Activated naive CD4-positive, alpha-beta T cell treated with anti-CD3 and anti-CD28 coated beads, Interleukin-2, amount 50 U/mL, for 72 hours (primary cell): ENCODE measurements around the gene ENG. TPM values are rescaled to one million over a fixed set of nuclear protein-coding genes. Genes with fewer than 3 reads are reported as not detected.
A peak's percentile ranks its signal among the peaks of the same experiment; 100 is the strongest.
"Not testable (repeated sequence)": the region's sequence is repeated elsewhere in the genome, so short reads cannot be mapped to it uniquely, and the experiment has no call there.

ENCODE experiments used
- ATAC-seq, 2 donors: fragments of 150-1000 bp; cut with Tn5 transposase; 2 replicates each; pipeline ENCODE4 v1.10.0; 2021; ENCODE audit warnings: mild to moderate bottlenecking in 2 of 2, moderate library complexity in 2 of 2
- DNase-seq, 2 donors: peaks; one replicate each; pipeline ENCODE4 v3.0.0; 2021 to 2022; ENCODE audit warnings: low spot score in 2 of 2
- H3K27ac Mint-ChIP-seq, 2 donors: one replicate each; pipeline ENCODE4 v1.8.0; 2022; ENCODE audit warnings: mild to moderate bottlenecking in 2 of 2, mixed read lengths in 2 of 2
- H3K36me3 Mint-ChIP-seq, 2 donors: one replicate each; pipeline ENCODE4 v1.8.0; 2022; ENCODE audit warnings: mixed read lengths in 2 of 2
- H3K9me3 Mint-ChIP-seq, 2 donors: one replicate each; pipeline ENCODE4 v1.8.0; 2022; ENCODE audit warnings: mixed read lengths in 2 of 2
- total RNA-seq, 2 donors: library from RNA; stranded (reverse); gene quantifications; one replicate each; pipeline ENCODE4 v1.2.3, GENCODE V29; 2022

Gene ENG
- total RNA-seq, 2 donors from 2014 or later, result 12.9 to 24.1 TPM

GRCh38 chr9:127884427-127884911 is 30.0 kb upstream of the ENG start:
- ATAC-seq (peak in 1 of 2 donors; percentile 13), DNase-seq (no peak)
- Mint-ChIP-seq H3K36me3 (peaks cover 7 to 24% of the 10 kb centered on the region in 2 donors), H3K9me3 (no peaks in the 10 kb centered on the region), H3K27ac (peak overlapping the region; percentile 23 to 52)

DNA sequence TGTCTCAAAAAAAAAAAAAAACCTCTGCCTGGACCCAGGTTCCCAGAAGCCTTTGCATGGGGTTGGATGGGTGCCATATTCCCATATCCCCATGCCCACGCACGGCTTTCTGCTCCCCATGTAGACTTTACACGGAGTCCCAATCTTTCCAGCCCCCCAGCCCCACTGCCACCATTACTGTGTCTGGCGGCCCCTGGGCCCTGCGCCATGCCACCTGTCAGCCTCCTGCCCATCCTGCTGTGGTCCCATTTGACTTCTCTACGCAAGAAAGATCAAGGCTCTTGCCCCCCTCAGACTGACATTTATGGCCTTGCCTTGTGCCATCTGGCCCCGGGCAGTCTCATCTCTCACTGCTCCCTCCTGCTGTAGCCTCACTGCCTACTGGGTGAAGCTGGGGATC is 29.5 kb upstream of the ENG start:
- peak in 1 of 2 donors; percentile 15 for ATAC-seq
- H3K27ac Mint-ChIP-seq, result peak overlapping the region in 1 of 2 donors; percentile 23
- no peaks in the 10 kb centered on the region for H3K9me3 Mint-ChIP-seq

DNA sequence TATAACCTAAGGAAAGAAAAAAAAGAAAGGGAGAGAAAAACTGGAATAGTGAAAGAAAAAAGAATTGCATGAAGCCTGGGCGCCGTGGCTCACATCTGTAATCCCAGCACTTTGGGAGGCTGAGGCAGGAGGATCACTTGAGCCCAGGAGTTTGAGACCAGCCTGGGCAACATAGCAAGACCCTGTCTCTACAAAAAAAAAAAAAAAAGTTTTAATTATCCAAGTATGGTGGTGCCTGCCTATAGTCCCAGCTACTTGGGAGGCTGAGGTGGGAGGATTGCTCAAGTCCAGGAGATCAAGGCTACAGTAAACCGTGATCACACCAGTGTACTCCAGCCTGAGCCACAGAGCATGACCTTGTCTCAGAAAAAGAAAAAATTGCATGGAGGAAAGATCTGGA is 27.3 kb upstream of the ENG start:
- ATAC-seq, H3K9me3 Mint-ChIP-seq, H3K27ac Mint-ChIP-seq, DNase-seq: not testable (repeated sequence)
- H3K36me3 Mint-ChIP-seq, result peaks cover 0 to 16% of the 10 kb centered on the region in 2 donors

More for the DNA sequence above, 29.5 kb upstream of the ENG start:
- peaks cover 7 to 24% of the 10 kb centered on the region in 2 donors for H3K36me3 Mint-ChIP-seq
- no peak for DNase-seq

DNA sequence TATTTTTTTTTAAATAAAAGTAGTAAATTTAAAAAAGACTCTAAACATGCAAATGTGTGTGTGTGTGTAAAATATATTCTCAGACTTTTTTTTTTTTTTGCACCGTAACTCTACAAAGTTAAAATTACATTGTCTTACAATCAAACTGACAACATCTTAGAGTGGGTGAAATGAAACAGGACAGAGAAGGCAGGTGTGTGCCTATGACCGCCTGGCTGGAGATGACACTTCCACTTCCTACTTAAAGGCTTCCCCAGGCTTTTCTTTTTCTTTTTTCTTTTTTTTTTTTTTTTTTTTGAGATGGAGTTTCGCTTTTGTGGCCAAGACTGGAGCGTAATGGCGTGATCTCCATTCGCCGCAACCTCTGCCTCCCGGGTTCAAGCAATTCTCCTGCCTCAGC is 25.7 kb upstream of the ENG start:
- ATAC-seq, result no peak
- H3K36me3 Mint-ChIP-seq, result peaks cover 0 to 10% of the 10 kb centered on the region in 2 donors
- no peak overlapping the region for H3K27ac Mint-ChIP-seq
- no peak for DNase-seq
- no peaks in the 10 kb centered on the region for H3K9me3 Mint-ChIP-seq

- no peak overlapping the region for H3K27ac Mint-ChIP-seq
- DNase-seq, result no peak
- ATAC-seq, result no peak
- H3K36me3 Mint-ChIP-seq, result peaks cover 0 to under 1% of the 10 kb centered on the region in 2 donors
- H3K9me3 Mint-ChIP-seq, result no peaks in the 10 kb centered on the region
Observed at GRCh38 chr9:127878652-127879390, 24.4 kb upstream of the ENG start.

GRCh38 chr9:127878001-127878651 is 23.7 kb upstream of the ENG start:
- Mint-ChIP-seq H3K9me3 (no peaks in the 10 kb centered on the region), H3K27ac (no peak overlapping the region), H3K36me3 (no peaks in the 10 kb centered on the region)
- DNase-seq (no peak), ATAC-seq (no peak)

DNA sequence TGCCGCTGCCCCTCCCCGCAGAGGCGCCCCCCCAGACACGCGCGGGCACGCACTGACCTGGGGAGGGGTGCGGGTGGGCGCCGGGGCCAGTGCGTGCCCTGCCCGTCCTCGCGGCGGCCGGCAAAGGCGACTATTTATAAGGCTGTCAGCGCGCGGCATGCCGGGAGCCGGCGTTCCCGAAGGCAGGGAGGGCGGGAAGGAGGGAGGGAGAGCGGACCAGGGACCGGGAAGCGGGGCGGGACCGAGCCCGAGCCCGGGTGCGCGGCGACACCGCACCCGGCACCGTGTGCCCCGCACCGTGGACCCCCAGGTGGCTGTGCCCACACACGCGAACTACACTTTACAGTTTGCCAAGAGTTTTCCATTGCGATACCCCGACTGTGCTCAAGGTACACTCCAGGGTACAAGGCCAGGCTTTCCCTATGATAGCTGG is 23.1 kb upstream of the ENG start, which contains the start of gene AK1:
AK1 (minus strand) TSS at position 110 of the 433 bp plus-strand sequence. CDS start 3,058 bp downstream, outside the sequence.
- Mint-ChIP-seq H3K27ac (no peak within 1 kb of the TSS), H3K9me3 (no peaks in the 10 kb centered on the region), H3K36me3 (no peaks in the 10 kb centered on the region)
- DNase-seq, result no peak
- no peak for ATAC-seq

GRCh38 chr9:127876764-127877562 is 22.5 kb upstream of the ENG start:
- no peak for DNase-seq
- peak in 1 of 2 donors; percentile 22 for ATAC-seq
- H3K27ac Mint-ChIP-seq, result no peak overlapping the region
- no peaks in the 10 kb centered on the region for H3K36me3 Mint-ChIP-seq
- no peaks in the 10 kb centered on the region for H3K9me3 Mint-ChIP-seq

DNA sequence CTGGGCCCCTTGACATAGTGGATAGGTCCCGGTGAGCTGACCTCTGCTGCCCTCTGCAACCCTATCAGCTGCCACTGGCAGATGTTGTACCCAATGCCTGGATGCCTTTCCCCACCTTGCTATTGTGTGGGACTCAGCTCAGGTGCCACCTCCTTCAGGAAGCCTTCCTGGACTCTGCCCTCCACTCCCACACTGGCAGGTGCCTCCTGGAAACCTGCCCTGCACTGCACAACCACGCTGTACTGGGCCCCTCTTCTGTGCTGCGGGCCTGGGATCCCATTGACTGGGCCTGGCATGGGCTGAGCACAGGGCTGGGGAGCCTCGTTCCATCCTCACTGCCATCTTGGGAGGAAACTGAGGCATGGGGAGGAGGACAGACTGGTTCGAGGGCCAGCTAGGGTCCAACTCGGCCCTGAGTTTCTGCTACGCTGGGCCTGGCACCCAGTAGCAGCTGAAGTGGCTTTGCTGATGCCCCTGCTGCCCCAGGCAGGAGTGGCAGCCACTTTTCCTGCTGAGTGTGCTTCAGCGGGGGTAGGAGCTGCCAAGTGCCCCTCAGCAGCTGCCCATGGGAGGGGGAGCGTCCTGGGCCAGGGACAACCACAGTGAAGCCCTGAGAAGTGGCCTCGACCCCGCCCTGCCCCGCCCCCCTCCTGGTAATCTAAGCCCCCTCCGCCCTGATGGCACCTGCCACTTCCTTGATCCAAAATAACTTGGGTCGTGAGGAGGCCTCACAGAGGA is 21.7 kb upstream of the ENG start:
- H3K9me3 Mint-ChIP-seq, result no peaks in the 10 kb centered on the region
- H3K36me3 Mint-ChIP-seq, result no peaks in the 10 kb centered on the region
- H3K27ac Mint-ChIP-seq, result no peak overlapping the region
- no peak for DNase-seq
- no peak for ATAC-seq

GRCh38 chr9:127875306-127875966 is 21.0 kb upstream of the ENG start:
- H3K9me3 Mint-ChIP-seq, result no peaks in the 10 kb centered on the region
- DNase-seq (no peak), ATAC-seq (no peak)
- H3K36me3 Mint-ChIP-seq, result no peaks in the 10 kb centered on the region
- peak overlapping the region in 1 of 2 donors; percentile 53 for H3K27ac Mint-ChIP-seq

DNA sequence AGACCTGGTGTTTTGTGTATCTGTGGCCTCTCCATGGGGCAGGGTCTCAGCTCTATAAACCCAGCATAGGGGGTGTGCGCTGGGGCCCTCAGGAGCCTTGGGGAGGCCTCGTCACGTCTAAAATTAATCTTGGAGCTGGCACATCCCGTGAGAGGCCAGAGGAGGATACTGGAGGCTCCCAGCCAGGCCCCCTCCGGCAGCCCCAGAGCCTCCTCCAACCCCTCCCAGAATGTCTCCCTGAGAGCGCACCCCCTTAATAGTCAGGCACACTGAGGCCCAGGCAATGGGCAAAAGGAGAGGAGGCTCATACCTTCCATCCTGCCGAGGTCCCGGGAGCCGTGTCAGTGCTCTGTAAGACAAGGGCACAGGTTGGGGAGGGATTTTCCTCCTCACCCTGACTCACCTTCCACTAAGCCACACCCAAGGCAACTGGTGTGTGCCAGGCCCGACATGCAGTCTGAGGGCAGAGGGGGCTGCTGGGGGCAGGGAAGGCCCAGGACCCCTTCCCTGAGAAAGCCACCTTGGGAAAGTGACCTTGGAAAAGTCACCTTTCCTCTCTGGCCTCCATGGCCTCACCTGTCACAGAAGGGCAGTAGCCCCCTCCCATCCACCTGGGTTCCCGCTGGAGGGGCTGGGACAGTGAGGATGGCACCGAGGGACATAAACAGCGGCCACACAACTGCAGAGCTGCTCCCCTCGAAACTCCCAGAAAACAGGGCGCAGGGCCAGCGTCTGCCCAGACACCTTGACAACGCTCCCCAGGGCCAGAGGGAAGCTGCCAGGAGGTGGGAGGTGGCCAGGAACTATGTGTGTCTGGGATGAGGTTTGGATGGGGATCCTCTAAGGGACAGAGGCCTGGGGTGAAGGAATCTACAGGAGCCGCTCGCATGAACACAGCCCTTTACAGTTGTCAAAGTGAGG is 20.1 kb upstream of the ENG start:
- H3K36me3 Mint-ChIP-seq, result no peaks in the 10 kb centered on the region
- DNase-seq (no peak), ATAC-seq (no peak)
- H3K9me3 Mint-ChIP-seq, result no peaks in the 10 kb centered on the region
- peak overlapping the region in 1 of 2 donors; percentile 53 for H3K27ac Mint-ChIP-seq

DNA sequence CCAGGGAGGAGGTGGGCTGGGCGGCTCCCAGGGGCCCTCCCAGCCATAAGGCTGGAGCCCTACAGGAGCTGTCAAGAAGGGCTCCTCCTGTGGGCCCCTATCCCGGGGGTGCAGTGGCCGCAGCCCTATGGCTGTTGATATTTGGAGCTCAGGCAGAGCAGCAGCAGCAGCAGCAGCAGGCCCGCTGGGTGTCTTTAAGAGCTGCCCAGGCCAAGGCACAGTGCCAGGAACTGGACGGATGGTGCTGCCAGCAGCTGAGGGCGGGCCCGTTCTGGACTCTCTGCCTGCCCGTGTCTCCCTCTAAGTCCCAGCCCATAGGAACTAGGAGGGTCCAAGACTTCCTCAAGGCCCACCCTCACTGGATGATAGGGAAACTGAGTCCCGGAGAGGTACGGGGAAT is 19.4 kb upstream of the ENG start:
- ATAC-seq (no peak), DNase-seq (no peak)
- no peak overlapping the region for H3K27ac Mint-ChIP-seq
- no peaks in the 10 kb centered on the region for H3K9me3 Mint-ChIP-seq
- no peaks in the 10 kb centered on the region for H3K36me3 Mint-ChIP-seq

DNA sequence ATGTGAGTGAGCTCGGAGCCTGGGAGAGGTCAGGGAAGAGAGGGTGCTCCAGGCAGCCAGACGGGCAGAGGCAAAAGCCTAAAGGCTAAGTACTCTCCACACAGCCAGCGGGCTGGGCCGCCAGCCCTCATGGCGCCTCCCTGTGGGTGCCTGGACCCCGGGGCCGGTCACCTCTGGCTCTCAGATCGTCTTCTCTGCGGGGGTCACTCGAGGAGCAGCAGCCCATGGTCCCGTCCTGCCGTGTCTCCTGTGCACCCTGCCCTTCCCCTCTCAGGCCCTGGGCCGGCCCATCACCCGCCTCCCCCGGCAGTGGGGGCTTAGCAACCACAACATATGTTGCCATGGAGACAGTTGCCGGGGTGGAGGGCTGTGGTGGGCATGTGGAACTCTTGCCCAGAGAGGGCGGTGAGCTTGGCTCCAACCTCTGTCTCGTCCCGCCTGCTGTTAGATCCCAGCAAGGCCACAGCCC is 18.8 kb upstream of the ENG start:
- H3K36me3 Mint-ChIP-seq, result no peaks in the 10 kb centered on the region
- ATAC-seq (no peak), DNase-seq (no peak)
- no peak overlapping the region for H3K27ac Mint-ChIP-seq
- no peaks in the 10 kb centered on the region for H3K9me3 Mint-ChIP-seq

- H3K9me3 Mint-ChIP-seq, result no peaks in the 10 kb centered on the region
- ATAC-seq (no peak), DNase-seq (no peak)
- H3K36me3 Mint-ChIP-seq, result no peaks in the 10 kb centered on the region
- H3K27ac Mint-ChIP-seq, result no peak overlapping the region
Observed at GRCh38 chr9:127872369-127873222, 18.1 kb upstream of the ENG start.
